Erythroblast (primary cell): Measurements from ENCODE around the gene ACOT12.

Experiments used
- GATA1 ChIP-seq: IDR thresholded peaks from 2 replicates; pipeline ENCODE4 v1.6.1; 2011; ENCODE audit warnings: low read depth, mild to moderate bottlenecking, control low read depth, low read length, moderate library complexity
- POLR2A ChIP-seq: IDR thresholded peaks from 2 replicates; pipeline ENCODE4 v1.6.1; 2011; ENCODE audit warnings: mild to moderate bottlenecking, low read length

GRCh38 chr5:81297531-81297930, 96.4 kb downstream of the ACOT12 start:
- TF ChIP-seq POLR2A (no peak), GATA1 (no peak)
